GM18520 (cell line): Measurements from ENCODE around the gene ACSS1.

Experiments
- ATAC-seq: cut with Tn5 transposase; IDR thresholded peaks from one replicate; pipeline ENCODE4 v1.9.1; 2021; ENCODE audit not compliant: unreplicated experiment

The ACSS1 gene

DNA sequence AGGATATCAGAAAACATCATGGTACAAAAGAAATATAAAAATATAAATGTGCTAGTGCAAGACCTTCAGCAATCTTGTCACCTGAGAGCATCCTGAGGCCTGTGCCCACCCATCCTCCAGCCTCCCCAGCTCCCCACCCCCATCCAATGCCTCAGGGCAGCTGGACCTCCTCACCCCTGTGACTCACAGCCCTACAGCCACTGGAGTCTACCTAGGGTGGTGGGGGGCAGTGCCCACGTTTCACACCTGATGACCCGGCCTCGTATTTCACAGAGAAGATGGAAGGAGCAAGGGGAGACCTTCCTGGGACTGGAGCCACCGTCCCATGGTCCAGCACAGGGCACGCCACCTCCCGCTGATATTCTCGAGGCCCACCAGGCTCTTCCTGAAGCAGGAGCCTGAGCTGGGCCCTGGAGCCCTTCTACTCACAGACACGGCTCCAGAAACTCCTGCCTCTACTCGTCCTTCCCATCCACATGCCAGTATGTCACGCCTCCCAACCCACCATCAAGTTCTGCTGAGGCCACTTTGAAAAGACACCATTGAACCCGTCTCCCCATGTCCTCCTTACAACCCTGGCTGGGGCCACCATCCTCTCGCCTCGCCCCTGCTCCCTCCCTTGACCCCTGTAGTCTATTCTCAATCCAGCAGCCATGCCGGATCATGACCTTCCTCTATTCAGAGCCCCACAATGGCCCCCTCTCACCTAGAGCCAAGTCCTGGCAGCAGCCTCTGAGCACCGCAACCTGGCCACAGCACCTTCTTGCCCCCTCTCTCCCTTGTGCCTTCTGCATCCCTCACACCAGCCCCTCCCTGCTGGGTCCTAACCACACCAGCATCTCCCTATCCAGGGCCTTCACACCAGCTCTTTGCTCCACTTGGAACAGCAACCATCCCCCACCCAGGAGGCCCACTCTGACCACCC, 78.6 kb downstream of the ACSS1 start:
- no peak for ATAC-seq

DNA sequence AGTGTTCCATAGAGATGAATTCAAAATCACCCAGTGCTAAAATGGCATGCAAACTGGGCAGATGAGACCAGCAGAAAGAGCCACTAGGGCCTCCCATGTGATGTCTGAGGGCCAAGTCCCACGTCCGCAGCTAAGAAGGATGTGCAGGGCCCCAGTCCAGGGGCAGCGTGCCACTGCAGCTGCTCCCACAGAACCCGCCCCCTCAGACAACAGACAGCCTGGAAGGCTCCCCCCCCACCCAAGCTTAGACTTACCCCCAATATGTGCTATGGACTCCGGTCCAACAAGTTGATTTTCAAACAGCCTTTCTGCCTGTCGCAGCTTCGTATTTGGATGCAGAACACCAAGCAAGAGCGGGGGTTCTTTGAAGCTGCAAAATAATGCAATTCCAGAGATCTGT, 79.4 kb downstream of the ACSS1 start:
- ATAC-seq = no peak

DNA sequence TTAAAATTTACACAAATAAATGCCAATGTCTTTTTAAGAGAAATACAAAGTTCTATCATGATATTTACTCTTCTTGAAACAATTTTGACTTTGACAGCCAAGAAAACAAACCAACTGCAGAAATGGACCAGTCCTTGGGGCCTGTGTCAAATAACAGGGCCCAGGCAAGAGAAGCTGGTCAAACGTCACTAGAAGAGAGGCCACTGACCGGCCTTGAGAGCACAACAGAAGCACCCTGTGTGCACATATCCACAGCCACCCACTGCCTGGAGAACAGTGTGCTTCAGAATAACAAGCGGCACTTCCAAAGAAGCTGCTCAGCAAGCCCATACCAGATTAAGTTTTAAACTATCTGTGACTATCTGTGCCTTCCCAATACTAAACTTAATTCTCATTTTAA, 80.1 kb downstream of the ACSS1 start:
- ATAC-seq = no peak

DNA sequence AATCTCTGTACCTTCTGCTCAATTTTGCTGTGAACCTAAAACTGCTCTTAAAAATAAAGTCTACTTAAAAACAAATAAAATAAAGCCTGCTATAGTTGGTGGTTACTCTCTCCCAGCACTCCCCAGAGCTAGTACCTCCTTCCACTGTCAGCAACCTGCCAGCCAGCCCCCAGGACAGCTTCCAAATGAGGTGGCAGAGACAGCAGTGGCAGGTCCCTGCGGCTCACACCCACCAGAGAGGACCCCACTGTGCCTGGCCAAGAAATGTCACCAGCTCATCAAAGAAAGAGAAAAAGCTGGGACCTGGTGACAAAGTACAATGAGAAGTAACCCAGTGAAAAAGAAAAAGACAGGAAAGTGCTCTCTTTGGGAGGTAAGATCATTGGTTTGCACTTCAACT, 80.6 kb downstream of the ACSS1 start:
- no peak for ATAC-seq

- ATAC-seq = no peak
Observed at GRCh38 chr20:24972341-24972740, 85.6 kb downstream of the ACSS1 start.

DNA sequence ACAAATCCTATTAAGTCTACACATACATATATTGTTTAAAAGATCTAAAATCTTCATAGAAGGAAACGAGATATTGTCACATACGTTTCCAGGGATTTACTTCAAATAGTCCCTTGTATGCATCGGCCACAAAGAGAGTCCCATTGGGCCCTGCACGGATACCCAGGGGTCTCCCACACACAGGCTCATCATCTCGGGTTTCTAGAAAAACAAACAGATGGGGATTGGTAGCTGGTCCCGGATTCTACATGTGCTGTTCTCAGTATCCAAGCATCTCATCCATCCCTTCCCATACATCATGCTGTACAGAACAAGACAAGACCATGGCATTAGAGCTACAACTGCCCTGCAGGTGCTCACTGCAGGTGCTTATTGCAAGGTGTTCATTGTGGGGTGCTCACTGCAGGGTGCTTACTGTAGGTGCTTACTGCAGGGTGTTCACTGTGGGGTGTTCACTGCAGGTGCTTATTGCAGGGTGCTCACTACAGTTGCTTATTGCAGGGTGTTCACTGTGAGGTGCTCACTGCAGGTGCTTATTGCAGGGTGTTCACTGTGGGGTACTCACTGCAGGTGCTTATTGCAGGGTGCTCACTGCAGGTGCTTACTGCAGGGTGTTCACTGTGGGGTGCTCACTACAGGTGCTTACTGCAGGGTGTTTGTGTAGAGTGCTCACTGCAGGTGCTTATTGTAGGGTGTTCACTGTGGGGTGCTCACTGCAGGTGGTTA, 86.4 kb downstream of the ACSS1 start:
- no peak for ATAC-seq

- no peak for ATAC-seq
Observed at GRCh38 chr20:24970754-24971153, 87.2 kb downstream of the ACSS1 start.

- no peak for ATAC-seq
Observed at GRCh38 chr20:24970030-24970553, 87.8 kb downstream of the ACSS1 start.

DNA sequence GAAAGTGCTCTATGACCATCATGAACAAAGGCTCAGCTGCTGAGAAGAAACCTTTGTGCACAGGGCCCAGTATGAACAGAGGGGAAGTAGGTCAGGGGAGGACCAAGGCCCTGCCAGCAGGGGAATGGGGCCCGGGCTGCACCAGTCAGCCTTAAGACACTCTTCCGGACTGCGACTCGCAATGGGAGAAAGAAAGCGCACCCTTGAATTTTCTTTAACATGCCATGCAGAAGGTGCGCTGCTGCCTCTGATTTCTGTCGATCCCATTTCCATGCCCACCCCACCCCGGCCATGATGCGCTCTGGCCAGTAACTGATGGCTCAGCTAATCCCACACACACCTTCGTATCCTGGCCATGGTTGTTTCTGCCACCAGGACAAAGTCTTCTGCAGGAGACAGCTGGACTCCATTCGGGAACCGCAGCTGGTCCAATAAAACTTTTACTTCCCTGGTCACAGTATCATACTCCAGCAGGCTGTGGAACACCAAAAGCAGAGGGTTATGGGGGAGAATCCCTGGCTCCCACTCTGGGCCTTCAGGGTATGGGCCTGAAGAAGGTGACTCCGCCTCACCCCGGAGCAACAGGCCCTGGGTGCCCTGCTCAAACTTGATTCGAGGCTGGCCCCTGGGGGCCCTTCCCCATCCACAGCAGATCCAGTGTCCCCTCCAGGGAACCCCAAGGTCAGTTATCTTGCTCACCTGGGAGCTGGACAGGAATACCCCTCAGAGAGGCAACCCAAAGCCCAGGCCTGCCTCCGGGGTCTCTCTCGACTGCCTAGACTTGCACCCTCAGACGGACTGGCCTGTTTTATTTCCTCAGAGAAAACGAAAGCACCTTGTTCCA, 88.5 kb downstream of the ACSS1 start:
- ATAC-seq = no peak

DNA sequence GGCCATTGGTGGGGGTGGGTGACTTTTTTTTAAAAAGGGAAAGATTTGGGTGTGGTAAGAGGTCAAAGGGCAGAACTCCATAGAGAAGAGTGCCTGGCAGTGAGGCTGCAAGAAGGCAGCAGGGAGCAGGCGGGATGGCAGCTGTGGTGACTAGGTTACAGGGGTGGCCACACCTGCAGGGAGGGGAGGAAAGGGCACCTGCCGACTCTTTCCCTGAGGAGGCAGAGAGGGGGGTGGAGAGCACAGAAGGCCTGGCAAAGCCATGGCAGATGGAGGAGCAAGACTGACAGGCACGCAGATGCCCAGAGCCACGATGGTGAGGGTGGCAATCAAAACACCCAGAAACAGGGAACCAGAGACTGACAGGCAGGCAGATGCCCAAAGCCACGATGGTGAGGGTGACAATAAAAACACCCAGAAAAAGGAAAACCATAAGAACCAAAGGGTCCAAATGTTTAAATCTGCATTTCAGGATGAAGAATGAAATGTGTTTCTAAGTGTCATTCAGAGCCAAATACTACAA, 89.6 kb downstream of the ACSS1 start:
- ATAC-seq = no peak

- ATAC-seq = no peak
Observed at GRCh38 chr20:24966317-24967012, 91.5 kb downstream of the ACSS1 start.

- ATAC-seq = no peak
Observed at GRCh38 chr20:24965065-24965919, 92.6 kb downstream of the ACSS1 start.

- ATAC-seq = no peak
Observed at GRCh38 chr20:24964506-24964840, 93.5 kb downstream of the ACSS1 start.

DNA sequence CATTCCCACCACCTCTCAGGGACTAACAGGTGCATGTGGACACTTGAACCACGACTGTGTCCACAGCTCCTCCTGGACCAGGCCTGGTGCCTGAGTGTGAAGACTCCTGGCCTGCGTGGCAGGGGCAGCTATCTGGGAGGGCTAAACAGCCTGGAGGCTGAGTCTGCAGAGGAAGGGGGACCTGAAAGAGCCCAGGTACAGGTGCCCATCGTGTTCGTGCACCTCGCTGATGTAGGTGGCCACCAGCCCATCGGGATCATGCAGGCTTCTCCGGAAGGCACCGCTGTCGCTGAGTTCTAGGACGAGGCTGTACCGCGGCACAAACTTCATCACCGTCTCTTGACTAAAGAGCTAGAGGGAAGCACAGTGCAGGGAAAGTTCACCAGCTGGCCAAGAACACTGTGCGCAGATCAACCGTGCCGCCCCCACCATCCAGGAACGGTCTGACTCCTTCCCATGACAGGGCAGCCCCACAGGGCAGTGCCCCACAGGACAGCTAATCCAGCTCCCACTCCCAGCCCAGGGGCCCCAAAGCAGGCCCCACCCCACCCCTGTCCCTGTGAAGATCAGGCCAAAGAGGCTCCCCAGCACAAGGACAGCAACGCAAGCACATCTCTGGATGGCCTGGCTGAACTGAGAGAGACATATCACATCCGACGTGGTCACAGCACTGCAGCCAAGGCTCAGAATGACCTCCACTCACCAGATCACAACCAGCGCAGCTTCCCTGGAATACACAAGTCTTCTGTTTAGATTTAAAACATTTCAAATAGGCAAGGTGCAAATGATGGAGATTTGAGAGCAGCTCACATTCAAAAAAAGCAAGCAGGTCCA, 94.0 kb downstream of the ACSS1 start:
- no peak for ATAC-seq

DNA sequence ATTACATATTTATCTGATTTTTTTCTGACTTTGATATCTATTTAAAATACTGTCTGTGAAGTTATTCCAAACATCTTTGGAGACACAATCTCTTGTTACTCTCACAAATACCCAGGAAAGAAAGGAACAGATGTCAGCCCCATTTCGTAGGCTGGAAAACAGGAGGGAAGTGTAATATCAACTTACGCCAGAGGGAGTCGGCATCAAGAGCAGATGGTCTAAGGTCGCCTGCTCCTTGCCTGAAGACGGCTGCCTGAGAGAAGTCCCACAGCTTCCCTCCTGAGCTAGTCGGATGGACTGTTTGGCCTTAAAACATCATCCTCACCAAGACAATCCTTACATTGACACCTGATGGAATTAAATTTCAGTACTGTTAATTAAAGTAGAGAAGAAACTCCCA, 95.4 kb downstream of the ACSS1 start:
- no peak for ATAC-seq

DNA sequence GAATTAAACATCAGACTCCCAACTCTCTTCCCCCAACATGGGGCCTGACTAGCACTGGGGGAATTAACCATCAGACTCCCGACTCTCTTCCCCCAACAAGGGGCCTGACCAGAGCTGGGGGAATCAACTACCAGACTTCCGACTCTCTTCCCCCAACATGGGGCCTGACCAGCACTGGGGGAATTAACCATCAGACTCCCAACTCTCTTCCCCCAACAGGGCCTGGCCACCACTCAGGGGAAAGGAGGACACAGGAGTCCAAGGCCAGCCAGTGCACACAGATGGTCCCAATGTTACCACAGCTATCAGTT, 95.8 kb downstream of the ACSS1 start:
- ATAC-seq = no peak

DNA sequence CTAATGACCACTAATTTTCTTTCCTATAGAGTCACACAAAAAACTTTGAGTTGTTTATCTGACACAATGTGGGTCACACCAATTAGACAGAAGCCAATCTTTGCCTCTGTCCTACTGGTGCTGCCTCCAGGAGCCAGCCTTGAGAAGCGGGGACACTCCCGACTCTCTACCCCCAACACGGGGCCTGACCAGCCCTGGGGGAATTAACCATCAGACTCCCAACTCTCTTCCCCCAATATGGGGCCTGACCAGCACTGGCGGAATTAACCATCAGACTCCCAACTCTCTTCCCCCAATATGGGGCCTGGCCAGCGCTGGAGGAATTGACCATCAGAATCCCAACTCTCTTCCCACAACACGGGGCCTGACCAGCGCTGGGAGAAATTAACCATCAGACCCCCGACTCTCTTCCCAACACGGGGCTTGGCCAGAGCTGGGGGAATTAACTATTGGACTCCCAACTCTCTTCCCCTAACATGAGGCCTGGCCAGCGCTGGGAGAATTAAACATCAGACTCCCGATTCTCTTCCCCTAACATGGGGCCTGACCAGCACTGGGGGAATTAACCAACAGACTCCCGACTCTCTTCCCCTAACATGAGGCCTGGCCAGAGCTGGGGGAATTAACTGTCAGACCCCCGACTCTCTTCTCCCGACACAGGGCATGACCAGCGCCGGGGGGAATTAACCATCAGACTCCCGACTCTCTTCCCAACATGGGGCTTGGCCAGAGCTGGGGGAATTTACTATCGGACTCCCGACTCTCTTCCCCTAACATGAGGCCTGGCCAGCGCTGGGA, 96.4 kb downstream of the ACSS1 start:
- ATAC-seq = no peak

DNA sequence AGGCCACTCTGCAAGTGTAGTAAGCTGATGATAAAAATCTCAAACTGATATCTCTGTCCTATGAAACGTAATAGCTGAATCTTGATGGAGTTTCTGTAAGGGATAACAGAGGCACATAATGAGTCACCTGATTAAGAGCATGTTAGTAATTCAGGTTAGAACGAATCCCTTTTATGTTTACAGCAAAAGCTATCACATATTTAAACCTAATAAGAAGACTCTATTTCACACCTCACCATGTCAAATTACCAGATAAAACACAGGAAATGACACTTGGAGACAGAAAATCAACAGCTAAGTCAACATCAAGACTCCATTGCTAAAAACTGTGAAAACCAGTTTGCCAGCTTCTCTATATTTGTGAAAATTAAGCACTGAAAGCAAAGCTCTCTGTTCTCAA, 97.1 kb downstream of the ACSS1 start:
- ATAC-seq = no peak
